ENCODE data around the gene CCRL2.
"Not testable (repeated sequence)": the region's sequence is repeated elsewhere in the genome, so short reads cannot be mapped to it uniquely, and the experiment has no call there.

CCRL2 gene

DNA sequence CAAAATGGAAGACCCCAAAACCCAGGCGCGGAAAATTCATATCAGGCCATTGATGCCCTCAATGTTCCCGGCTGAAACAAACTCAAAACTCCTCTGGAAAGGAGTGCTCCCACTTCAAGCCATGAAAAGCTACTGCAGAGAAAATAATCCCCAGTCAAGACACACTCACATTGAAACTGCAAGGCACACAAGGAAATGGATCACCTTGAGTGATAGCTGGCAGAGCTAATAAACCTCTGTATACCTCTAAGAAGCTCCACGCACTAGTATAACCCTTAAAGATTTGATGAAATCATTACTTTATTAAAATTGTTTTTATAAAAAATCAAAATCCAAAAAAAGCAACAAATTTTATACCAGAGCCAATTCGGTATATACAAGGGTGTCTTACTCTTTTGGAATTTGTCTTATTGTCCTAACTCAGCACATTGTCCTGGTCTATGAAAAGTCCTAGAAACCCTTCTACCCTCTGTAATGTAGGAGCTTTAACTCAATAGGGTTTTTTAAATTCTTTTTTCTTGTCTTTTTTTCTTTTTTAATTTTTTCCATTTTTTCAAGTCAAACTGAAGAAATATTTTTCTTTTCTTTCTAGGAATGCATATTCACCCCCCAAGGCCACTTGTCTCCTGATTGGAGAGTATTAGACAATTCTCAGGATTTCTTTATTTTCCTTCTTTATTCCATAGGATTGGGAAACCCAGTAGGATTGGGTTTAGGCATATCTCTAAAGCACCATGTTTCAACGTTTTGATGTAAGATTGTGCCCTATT is 8.7 kb upstream of the CCRL2 start:
- Histone ChIP-seq H3K36me3 (ENCODE audit: control insufficient read depth, insufficient read depth, low read length, severe bottlenecking) (no peaks in the 10 kb centered on the region), H3K9ac (ENCODE audit: low read length) (no peak overlapping the region), H3K27me3 (replicated peaks; ENCODE audit: control insufficient read depth, insufficient read depth, low read length) (peaks cover 8% of the 10 kb centered on the region), H3K4me1 (ENCODE audit: control insufficient read depth, insufficient read depth, low read length) (peaks cover 13% of the 10 kb centered on the region), H3K4me3 (ENCODE audit: low read length) (no peak overlapping the region), H3K9me3 (ENCODE audit: control insufficient read depth, low read length) (no peaks in the 10 kb centered on the region)
- no peak for DNase-seq (ENCODE audit: low read depth)

DNA sequence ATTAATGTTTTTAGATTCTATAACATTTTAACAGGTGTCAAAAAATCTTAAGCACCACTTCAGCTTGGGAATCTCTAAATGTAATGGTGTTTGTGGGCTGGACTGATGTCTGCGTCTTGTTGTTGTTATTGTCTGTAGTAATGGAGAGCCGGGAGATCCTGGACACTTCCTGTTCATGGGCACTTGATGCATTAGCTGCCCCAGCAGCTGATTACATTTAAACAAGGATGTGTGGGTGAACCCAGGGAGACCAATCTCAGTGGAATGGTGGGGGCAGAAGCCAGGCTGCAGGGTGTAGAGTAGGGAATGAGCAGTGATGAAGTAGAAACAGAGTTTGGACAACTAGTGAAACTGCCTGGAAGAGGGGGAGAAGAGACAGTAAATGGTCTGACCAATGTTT is 8.0 kb upstream of the CCRL2 start:
- no peaks in the 10 kb centered on the region for H3K9me3 ChIP-seq (ENCODE audit: control insufficient read depth, low read length)
- H3K36me3 ChIP-seq (ENCODE audit: control insufficient read depth, insufficient read depth, low read length, severe bottlenecking) = no peaks in the 10 kb centered on the region
- H3K9ac ChIP-seq (ENCODE audit: low read length) = no peak overlapping the region
- no peak for DNase-seq (ENCODE audit: low read depth)
- peaks cover 4% of the 10 kb centered on the region for H3K27me3 ChIP-seq (replicated peaks; ENCODE audit: control insufficient read depth, insufficient read depth, low read length)
- no peak overlapping the region for H3K4me3 ChIP-seq (ENCODE audit: low read length)
- peaks cover 9% of the 10 kb centered on the region for H3K4me1 ChIP-seq (ENCODE audit: control insufficient read depth, insufficient read depth, low read length)

GRCh38 chr3:46399557-46399956 is 7.5 kb upstream of the CCRL2 start:
- Histone ChIP-seq H3K9me3 (ENCODE audit: control insufficient read depth, low read length) (no peaks in the 10 kb centered on the region), H3K9ac (ENCODE audit: low read length) (no peak overlapping the region), H3K27me3 (replicated peaks; ENCODE audit: control insufficient read depth, insufficient read depth, low read length) (no peaks in the 10 kb centered on the region), H3K4me1 (ENCODE audit: control insufficient read depth, insufficient read depth, low read length) (peaks cover 9% of the 10 kb centered on the region), H3K4me3 (ENCODE audit: low read length) (no peak overlapping the region), H3K36me3 (ENCODE audit: control insufficient read depth, insufficient read depth, low read length, severe bottlenecking) (no peaks in the 10 kb centered on the region)
- DNase-seq (ENCODE audit: low read depth) = no peak

GRCh38 chr3:46400000-46400734 is 6.9 kb upstream of the CCRL2 start:
- DNase-seq (ENCODE audit: low read depth) = no peak
- H3K9me3 ChIP-seq (ENCODE audit: control insufficient read depth, low read length) = no peaks in the 10 kb centered on the region
- H3K36me3 ChIP-seq (ENCODE audit: control insufficient read depth, insufficient read depth, low read length, severe bottlenecking) = no peaks in the 10 kb centered on the region

GRCh38 chr3:46400846-46401245 is 6.2 kb upstream of the CCRL2 start:
- Histone ChIP-seq H3K36me3 (ENCODE audit: control insufficient read depth, insufficient read depth, low read length, severe bottlenecking) (no peaks in the 10 kb centered on the region), H3K4me1 (ENCODE audit: control insufficient read depth, insufficient read depth, low read length) (no peaks in the 10 kb centered on the region), H3K9me3 (ENCODE audit: control insufficient read depth, low read length) (no peaks in the 10 kb centered on the region), H3K4me3 (ENCODE audit: low read length) (no peak overlapping the region), H3K27me3 (replicated peaks; ENCODE audit: control insufficient read depth, insufficient read depth, low read length) (no peaks in the 10 kb centered on the region), H3K9ac (ENCODE audit: low read length) (no peak overlapping the region)
- DNase-seq (ENCODE audit: low read depth) = no peak

More at GRCh38 chr3:46400000-46400734, 6.9 kb upstream of the CCRL2 start:
- Histone ChIP-seq H3K27me3 (replicated peaks; ENCODE audit: control insufficient read depth, insufficient read depth, low read length) (no peaks in the 10 kb centered on the region), H3K4me1 (ENCODE audit: control insufficient read depth, insufficient read depth, low read length) (peaks cover 6% of the 10 kb centered on the region), H3K9ac (ENCODE audit: low read length) (no peak overlapping the region), H3K4me3 (ENCODE audit: low read length) (no peak overlapping the region)

GRCh38 chr3:46401579-46401978 is 5.5 kb upstream of the CCRL2 start:
- no peaks in the 10 kb centered on the region for H3K36me3 ChIP-seq (ENCODE audit: control insufficient read depth, insufficient read depth, low read length, severe bottlenecking)
- no peak overlapping the region for H3K4me3 ChIP-seq (ENCODE audit: low read length)
- H3K4me1 ChIP-seq (ENCODE audit: control insufficient read depth, insufficient read depth, low read length) = peaks cover 2% of the 10 kb centered on the region
- no peak overlapping the region for H3K9ac ChIP-seq (ENCODE audit: low read length)
- H3K9me3 ChIP-seq (ENCODE audit: control insufficient read depth, low read length) = no peaks in the 10 kb centered on the region
- DNase-seq (ENCODE audit: low read depth) = no peak
- no peaks in the 10 kb centered on the region for H3K27me3 ChIP-seq (replicated peaks; ENCODE audit: control insufficient read depth, insufficient read depth, low read length)

DNA sequence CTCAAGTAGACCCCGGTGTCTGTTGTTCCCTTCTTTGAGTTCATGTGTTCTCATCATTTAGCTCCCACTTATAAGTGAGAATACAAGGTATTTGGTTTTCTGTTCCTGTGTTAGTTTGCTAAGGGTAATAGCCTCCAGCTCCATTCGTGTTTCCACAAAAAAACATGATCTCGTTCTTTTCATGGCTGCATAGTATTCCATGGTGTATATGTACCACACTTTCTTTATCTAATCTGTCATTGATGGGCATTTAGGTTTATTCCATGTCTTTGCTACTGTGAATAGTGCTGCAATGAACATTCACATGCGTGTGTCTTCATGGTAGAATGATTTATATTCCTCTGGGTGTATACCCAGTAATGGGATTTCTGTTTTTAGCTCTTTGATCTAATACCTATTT is 4.2 kb upstream of the CCRL2 start:
- not testable (repeated sequence) for H3K27me3 ChIP-seq (replicated peaks; ENCODE audit: control insufficient read depth, insufficient read depth, low read length); H3K4me3 ChIP-seq (ENCODE audit: low read length)

DNA sequence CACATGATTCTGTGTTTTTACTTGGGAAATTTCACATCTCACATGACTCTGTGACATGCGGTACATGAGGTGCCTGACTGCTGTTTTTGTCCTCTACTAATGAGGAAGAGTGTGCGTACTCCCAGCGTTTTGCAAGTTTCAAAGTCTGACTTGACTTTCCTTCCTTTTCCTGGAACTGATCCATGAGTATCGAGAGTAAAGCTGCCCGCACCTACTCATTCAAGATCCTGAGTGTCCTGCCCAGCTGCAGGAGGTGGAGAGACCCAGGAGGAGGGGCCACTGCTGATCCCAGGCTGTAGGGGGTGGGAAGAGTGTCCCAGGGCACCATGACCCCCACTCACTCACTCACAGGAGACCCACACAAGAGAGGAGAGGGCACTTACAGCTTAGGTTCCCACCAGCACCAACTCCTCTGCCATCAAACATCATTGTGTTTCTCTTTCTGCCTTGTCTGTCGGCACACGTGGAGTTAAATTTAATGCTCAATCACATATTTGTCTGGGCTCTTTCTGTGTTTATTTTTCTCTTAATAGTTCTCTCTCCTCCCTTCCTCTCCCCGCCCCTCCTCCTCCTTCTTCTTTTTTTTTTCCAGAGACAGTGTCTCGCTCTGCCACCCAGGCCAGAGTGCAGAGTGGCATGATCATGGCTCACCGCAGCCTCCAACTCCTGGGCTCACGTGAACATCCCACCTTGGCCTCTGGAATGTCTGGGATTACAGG is 1.6 kb upstream of the CCRL2 start:
- Histone ChIP-seq H3K9me3 (ENCODE audit: control insufficient read depth, low read length) (no peaks in the 10 kb centered on the region), H3K27me3 (replicated peaks; ENCODE audit: control insufficient read depth, insufficient read depth, low read length) (no peaks in the 10 kb centered on the region), H3K36me3 (ENCODE audit: control insufficient read depth, insufficient read depth, low read length, severe bottlenecking) (no peaks in the 10 kb centered on the region), H3K9ac (ENCODE audit: low read length) (no peak overlapping the region), H3K4me1 (ENCODE audit: control insufficient read depth, insufficient read depth, low read length) (peaks cover 11% of the 10 kb centered on the region), H3K4me3 (ENCODE audit: low read length) (no peak overlapping the region)
- no peak for DNase-seq (ENCODE audit: low read depth)

More for the DNA sequence above, 4.2 kb upstream of the CCRL2 start:
- not testable (repeated sequence) for DNase-seq (ENCODE audit: low read depth); H3K9ac ChIP-seq (ENCODE audit: low read length); H3K36me3 ChIP-seq (ENCODE audit: control insufficient read depth, insufficient read depth, low read length, severe bottlenecking); H3K9me3 ChIP-seq (ENCODE audit: control insufficient read depth, low read length)
- H3K4me1 ChIP-seq (ENCODE audit: control insufficient read depth, insufficient read depth, low read length) = peaks cover 11% of the 10 kb centered on the region

DNA sequence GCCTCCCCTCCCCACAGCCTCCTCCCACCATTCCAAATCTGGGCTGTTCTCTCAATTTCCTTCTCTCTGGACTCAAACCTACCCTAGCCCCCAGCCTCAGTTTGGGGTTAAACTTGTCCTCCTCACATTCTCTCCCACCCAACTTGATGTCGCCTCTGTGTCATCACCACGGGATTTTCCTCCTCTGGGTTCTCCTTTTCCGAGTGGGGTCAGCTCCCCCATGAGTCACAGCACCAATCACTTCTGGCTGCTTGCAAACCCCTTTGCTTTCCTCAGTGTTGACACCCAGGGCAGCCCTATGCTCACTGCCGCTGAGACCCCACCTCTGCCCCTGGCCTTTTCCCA is 644 bp upstream of the CCRL2 start:
- H3K9me3 ChIP-seq (ENCODE audit: control insufficient read depth, low read length) = no peaks in the 10 kb centered on the region
- H3K4me3 ChIP-seq (ENCODE audit: low read length) = no peak overlapping the region
- DNase-seq (ENCODE audit: low read depth) = no peak
- peaks cover 11% of the 10 kb centered on the region for H3K4me1 ChIP-seq (ENCODE audit: control insufficient read depth, insufficient read depth, low read length)
- no peak overlapping the region for H3K9ac ChIP-seq (ENCODE audit: low read length)
- H3K27me3 ChIP-seq (replicated peaks; ENCODE audit: control insufficient read depth, insufficient read depth, low read length) = no peaks in the 10 kb centered on the region
- H3K36me3 ChIP-seq (ENCODE audit: control insufficient read depth, insufficient read depth, low read length, severe bottlenecking) = no peaks in the 10 kb centered on the region

GRCh38 chr3:46407970-46408369 is 911 bp downstream of the CCRL2 start:
- Histone ChIP-seq H3K4me1 (ENCODE audit: control insufficient read depth, insufficient read depth, low read length) (peaks cover 11% of the 10 kb centered on the region), H3K4me3 (ENCODE audit: low read length) (no peak overlapping the region), H3K9me3 (ENCODE audit: control insufficient read depth, low read length) (no peaks in the 10 kb centered on the region), H3K27me3 (replicated peaks; ENCODE audit: control insufficient read depth, insufficient read depth, low read length) (no peaks in the 10 kb centered on the region), H3K9ac (ENCODE audit: low read length) (no peak overlapping the region), H3K36me3 (ENCODE audit: control insufficient read depth, insufficient read depth, low read length, severe bottlenecking) (no peaks in the 10 kb centered on the region)
- DNase-seq (ENCODE audit: low read depth) = no peak

GRCh38 chr3:46408853-46409252 is 1.8 kb downstream of the CCRL2 start:
- H3K4me3 ChIP-seq (ENCODE audit: low read length) = no peak overlapping the region
- no peaks in the 10 kb centered on the region for H3K36me3 ChIP-seq (ENCODE audit: control insufficient read depth, insufficient read depth, low read length, severe bottlenecking)
- no peaks in the 10 kb centered on the region for H3K9me3 ChIP-seq (ENCODE audit: control insufficient read depth, low read length)
- H3K27me3 ChIP-seq (replicated peaks; ENCODE audit: control insufficient read depth, insufficient read depth, low read length) = no peaks in the 10 kb centered on the region
- peaks cover 11% of the 10 kb centered on the region for H3K4me1 ChIP-seq (ENCODE audit: control insufficient read depth, insufficient read depth, low read length)
- no peak overlapping the region for H3K9ac ChIP-seq (ENCODE audit: low read length)
- no peak for DNase-seq (ENCODE audit: low read depth)

Data from adipocyte (in vitro differentiated cells).